DND-41 (cell line): ENCODE data around the gene CNNM2.

Experiments
- CTCF ChIP-seq: IDR thresholded peaks from 2 replicates; pipeline ENCODE4 v1.5.1; 2012; ENCODE audit warnings: borderline replicate concordance, low read length, moderate library complexity, mild to moderate bottlenecking; ENCODE audit not compliant: poor library complexity, severe bottlenecking; ENCODE audit errors: extremely low read depth
- EZH2 ChIP-seq: IDR thresholded peaks from 3 replicates; pipeline ENCODE4 v1.6.1; 2012; ENCODE audit warnings: borderline replicate concordance, low read depth, mild to moderate bottlenecking, moderate library complexity, low read length, inconsistent platforms; ENCODE audit not compliant: severe bottlenecking

- TF ChIP-seq CTCF: no peak
- no peak for TF ChIP-seq EZH2
These were observed 142.5 kb downstream of the CNNM2 start for GRCh38 chr10:103060575-103060974.
